ENCODE results near the gene INVS.
"Not testable (repeated sequence)": the region's sequence is repeated elsewhere in the genome, so short reads cannot be mapped to it uniquely, and the experiment has no call there.

GRCh38 chr9:100141862-100142261 is 42.8 kb downstream of the INVS start:
- TF ChIP-seq CTCF (IDR thresholded peaks at IDR 0.05 in 4 of 5, conservative IDR thresholded peaks at IDR 0.05 in 1 of 5); POLR2A (IDR thresholded peaks at IDR 0.05): not testable (repeated sequence)
